ENCODE results near the gene LIPH.

DNA sequence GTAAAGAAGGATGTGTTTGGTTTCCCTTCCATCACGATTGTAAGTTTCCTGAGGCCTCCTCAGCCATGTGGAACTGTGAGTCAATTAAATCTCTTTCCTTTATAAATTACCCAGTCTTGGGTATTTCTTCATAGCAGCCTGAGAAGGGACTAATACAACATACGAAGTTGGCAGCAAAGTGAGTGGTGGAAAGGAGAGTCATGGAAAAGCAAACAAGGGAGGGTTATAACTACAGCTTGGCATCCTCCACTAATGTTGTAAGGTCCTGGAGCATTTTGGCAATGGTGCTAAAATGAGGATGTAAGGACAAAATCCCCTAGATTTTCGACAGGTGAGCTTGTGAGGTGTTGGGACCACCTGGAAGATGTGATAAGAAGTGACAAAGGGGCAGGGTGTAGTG, 47.8 kb downstream of the LIPH start:
- TF ChIP-seq EZH2 (IDR thresholded peaks at IDR 0.05; ENCODE audit: borderline replicate concordance, insufficient read depth, low read length, poor library complexity, severe bottlenecking), result no peak
- TF ChIP-seq, protein P1, sequence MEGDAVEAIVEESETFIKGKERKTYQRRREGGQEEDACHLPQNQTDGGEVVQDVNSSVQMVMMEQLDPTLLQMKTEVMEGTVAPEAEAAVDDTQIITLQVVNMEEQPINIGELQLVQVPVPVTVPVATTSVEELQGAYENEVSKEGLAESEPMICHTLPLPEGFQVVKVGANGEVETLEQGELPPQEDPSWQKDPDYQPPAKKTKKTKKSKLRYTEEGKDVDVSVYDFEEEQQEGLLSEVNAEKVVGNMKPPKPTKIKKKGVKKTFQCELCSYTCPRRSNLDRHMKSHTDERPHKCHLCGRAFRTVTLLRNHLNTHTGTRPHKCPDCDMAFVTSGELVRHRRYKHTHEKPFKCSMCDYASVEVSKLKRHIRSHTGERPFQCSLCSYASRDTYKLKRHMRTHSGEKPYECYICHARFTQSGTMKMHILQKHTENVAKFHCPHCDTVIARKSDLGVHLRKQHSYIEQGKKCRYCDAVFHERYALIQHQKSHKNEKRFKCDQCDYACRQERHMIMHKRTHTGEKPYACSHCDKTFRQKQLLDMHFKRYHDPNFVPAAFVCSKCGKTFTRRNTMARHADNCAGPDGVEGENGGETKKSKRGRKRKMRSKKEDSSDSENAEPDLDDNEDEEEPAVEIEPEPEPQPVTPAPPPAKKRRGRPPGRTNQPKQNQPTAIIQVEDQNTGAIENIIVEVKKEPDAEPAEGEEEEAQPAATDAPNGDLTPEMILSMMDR (IDR thresholded peaks at IDR 0.05; ENCODE audit: poor library complexity, severe bottlenecking), result no peak
- TF ChIP-seq MXI1 (conservative IDR thresholded peaks at IDR 0.05; ENCODE audit: poor library complexity, severe bottlenecking), result no peak
- no peak for TF ChIP-seq REST (IDR thresholded peaks at IDR 0.05; ENCODE audit: borderline replicate concordance)

Data from neural cell (in vitro differentiated cells).